ENCODE results near the gene CHD3. TPM values are rescaled to one million over a fixed set of nuclear protein-coding genes. Genes with fewer than 3 reads are reported as not detected.

CHD3 gene
- total RNA-seq, 1 donor from 2014 or later = 13.7 TPM

DNA sequence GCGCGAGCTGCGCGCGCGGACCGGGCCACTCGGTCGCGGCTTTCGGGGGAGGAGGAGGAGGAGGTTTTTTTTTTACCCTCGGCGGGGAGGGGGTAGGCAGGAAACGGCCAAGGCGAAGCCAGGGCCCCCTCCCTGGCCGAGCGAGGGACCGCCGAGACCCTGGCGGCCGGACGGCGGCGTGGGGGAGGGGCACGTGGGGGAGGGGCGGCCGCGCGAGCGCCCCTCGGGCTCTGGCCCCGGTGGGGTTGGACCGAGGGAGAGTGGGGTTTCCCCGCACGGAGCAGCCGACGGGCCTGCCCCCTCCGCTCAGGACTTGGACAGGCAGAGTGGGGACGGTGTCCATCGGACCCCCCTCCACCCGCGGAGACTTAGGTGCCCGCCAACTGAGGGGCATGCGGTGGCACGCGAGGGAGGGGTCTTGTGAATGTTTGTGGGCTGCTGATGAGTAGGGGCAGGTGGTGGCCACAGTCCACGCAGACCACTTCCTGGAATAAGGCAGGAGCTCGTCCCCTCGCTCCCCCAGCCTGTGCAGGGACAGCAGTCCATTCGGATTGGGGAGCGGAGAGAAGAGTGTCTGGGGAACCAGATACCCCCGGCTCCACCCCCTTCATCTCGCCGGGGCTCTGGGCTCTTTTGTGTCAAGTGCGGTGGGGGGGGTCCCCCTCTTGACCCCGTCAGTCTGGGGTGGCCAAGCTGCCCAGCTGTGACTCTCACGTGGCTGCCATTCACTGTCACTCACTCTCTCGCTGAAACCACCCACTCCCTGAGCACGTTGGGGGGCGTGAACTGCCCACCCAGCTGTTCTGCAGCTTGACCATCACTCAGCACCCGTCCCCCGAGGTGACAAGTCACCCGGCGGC is 3.0 kb upstream of the CHD3 start:
- ATAC-seq (ENCODE audit: poor library complexity) (no peak), DNase-seq (peak; percentile 61)
- intact Hi-C loops (cut with DNase I) = no loop called here

DNA sequence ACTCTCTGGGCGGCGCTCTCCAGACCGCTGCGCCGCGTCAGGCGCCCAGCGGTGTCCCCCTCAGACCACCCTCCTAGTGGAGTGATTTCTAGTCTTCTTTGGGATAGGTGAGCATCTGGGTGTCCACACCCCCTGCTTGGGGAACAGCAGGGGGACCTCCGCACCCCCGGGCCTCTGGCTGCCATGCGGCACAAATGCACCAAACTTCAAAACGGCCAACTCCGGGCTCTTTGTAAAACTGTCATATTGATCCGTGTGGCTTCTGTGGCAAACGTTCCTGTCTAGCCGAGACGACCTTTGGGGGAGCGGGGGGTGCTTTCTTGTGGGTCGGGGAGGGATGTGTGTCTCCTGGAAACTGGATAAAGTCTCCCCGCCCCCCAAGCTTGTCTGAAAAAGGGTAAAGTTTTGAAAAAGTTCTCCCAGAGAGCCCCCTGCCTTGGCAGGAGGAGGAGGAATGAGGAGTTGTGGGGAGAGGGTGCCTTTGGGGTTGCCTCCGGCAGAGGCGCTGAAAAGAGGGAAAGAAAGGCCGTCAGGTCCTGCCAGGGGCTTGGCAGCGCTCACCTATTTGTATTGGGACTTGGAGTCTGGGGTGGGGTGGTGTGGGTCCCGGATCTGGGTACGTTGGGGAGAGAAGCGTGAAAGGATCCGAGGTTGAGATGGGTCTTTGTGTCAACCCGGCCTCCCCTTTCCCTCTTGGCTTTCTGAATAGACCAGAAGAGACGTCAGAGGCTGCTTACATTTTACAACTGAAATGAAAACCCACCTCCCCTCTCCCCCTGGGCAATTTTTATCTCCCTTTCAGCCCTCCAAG is 2.2 kb upstream of the CHD3 start:
- DNase-seq (no peak), ATAC-seq (ENCODE audit: poor library complexity) (no peak)
- intact Hi-C loops (cut with DNase I) = no loop called here

- ATAC-seq (ENCODE audit: poor library complexity) = no peak
- intact Hi-C loops (cut with DNase I) = no loop called here
- no peak for DNase-seq
Observed at GRCh38 chr17:7887038-7887481, 1.5 kb upstream of the CHD3 start.

DNA sequence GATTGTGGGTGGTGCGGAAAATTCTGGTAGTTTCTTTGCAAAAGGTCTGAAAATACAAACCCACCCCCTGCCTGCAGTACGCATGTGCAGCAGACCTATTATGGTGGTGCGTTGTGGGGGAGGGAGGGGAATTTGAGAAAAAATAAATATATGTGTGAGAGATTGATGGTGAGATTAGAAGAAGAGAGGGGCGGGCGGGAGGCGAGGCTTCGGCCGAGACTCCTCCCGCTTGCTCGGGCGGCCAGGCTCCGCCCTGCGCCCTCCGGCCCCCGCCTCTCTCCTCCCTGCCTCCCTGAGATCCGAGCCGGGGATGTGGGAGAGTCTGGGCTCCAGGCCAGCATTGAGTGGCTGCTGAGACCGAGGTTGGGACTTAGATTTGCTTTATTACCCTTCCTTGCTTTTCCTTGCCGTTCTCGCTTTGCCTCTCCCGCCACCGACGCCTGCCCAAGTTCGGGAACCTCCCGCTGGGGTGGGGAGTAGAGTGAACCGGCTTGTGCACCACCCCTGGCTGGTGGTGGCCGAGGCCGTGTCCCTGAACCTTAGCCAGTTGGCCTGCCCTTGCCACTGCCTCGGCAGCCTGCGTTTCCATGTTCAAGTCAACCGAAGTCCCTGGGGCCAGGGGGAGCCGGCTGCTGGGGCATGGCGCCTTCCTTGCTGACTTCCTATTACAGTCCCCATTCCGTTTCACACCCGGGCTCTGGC is 956 bp upstream of the CHD3 start:
- DNase-seq = peak; percentile 95
- ATAC-seq (ENCODE audit: poor library complexity) = peak; percentile 86
- intact Hi-C loops (cut with DNase I) = no loop called here

DNA sequence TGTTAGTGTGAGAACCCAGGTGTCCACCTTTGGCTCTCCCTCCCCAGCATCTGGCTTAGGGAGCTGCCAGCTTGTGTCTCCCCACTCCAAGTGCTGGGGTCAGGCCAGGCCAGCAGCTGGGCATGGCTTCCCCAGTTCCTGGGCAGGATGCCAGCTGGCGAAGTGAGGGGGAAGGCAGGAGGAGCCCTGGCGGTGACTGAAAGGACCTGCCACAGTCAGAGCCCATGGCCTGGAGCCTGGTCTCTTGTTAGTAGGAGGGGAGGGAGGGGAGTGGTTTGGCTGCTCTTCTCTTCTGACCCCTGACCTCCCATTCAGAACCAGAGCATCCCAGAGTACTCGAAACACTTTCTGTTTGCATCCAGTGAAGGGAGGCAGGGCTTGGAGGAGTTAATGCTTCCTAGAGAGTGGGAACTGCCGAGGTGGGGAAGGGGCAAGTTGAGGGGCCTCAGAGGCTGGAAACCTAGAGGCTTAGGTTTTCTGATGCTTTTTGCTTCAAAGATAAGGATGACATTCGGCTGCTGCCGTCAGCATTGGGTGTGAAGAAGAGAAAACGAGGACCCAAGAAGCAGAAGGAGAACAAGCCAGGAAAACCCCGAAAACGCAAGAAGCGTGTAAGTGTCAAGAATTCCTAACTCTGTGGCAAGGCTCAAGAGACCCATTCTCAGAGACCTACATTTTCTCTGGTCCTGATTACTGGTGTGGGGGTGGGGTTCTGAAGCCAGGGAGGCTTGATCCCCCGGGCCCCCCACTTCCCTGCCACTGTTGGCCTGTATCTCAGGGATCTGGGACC is 772 bp downstream of the CHD3 start:
- DNase-seq (peak; percentile 99), ATAC-seq (ENCODE audit: poor library complexity) (peak; percentile 87)
- intact Hi-C loops (cut with DNase I) = no loop called here

- no peak for DNase-seq
- intact Hi-C loops (cut with DNase I) = loop anchor here (10.0 kb wide), 1 partner anchor 69 kb away; no protein-coding TSS in a partner anchor
Observed at GRCh38 chr17:7893187-7893880, 4.7 kb downstream of the CHD3 start.

GRCh38 chr17:7894226-7894625 is 5.6 kb downstream of the CHD3 start:
- intact Hi-C loops (cut with DNase I) = loop anchor here (10.0 kb wide), 1 partner anchor 69 kb away; no protein-coding TSS in a partner anchor
- DNase-seq = no peak

More at GRCh38 chr17:7893187-7893880, 4.7 kb downstream of the CHD3 start:
- ATAC-seq (ENCODE audit: poor library complexity) = no peak

GRCh38 chr17:7894866-7895265 is 6.3 kb downstream of the CHD3 start:
- ATAC-seq (ENCODE audit: poor library complexity) (no peak), DNase-seq (no peak)
- intact Hi-C loops (cut with DNase I) = loop anchor here (5.0 to 10.0 kb wide), 2 partner anchors 33 to 70 kb away; no protein-coding TSS in a partner anchor

More at GRCh38 chr17:7894226-7894625, 5.6 kb downstream of the CHD3 start:
- ATAC-seq (ENCODE audit: poor library complexity) = no peak

DNA sequence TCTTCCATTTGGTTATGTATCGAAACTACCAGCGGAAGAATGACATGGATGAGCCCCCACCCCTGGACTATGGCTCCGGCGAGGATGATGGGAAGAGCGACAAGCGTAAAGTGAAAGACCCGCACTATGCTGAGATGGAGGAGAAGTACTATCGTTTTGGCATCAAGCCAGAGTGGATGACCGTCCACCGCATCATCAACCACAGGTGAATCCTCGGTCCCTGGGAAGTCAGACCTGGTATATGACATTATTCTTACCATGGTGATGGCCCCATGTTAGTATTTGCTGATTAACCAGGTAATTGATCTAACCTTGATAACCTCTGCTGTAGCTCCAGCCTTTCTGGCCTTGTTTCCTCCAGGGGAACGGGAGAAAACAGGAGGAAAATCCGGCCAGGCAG is 8.5 kb downstream of the CHD3 start:
- ATAC-seq (ENCODE audit: poor library complexity) (no peak), DNase-seq (no peak)
- intact Hi-C loops (cut with DNase I) = loop anchor here (5.0 to 10.0 kb wide), 2 partner anchors 35 to 72 kb away; no protein-coding TSS in a partner anchor

GRCh38 chr17:7897773-7898172 is 9.2 kb downstream of the CHD3 start:
- peak; percentile 81 for ATAC-seq (ENCODE audit: poor library complexity)
- no peak for DNase-seq
- intact Hi-C loops (cut with DNase I) = loop anchor here (5.0 to 10.0 kb wide), 2 partner anchors 35 to 73 kb away; no protein-coding TSS in a partner anchor

DNA sequence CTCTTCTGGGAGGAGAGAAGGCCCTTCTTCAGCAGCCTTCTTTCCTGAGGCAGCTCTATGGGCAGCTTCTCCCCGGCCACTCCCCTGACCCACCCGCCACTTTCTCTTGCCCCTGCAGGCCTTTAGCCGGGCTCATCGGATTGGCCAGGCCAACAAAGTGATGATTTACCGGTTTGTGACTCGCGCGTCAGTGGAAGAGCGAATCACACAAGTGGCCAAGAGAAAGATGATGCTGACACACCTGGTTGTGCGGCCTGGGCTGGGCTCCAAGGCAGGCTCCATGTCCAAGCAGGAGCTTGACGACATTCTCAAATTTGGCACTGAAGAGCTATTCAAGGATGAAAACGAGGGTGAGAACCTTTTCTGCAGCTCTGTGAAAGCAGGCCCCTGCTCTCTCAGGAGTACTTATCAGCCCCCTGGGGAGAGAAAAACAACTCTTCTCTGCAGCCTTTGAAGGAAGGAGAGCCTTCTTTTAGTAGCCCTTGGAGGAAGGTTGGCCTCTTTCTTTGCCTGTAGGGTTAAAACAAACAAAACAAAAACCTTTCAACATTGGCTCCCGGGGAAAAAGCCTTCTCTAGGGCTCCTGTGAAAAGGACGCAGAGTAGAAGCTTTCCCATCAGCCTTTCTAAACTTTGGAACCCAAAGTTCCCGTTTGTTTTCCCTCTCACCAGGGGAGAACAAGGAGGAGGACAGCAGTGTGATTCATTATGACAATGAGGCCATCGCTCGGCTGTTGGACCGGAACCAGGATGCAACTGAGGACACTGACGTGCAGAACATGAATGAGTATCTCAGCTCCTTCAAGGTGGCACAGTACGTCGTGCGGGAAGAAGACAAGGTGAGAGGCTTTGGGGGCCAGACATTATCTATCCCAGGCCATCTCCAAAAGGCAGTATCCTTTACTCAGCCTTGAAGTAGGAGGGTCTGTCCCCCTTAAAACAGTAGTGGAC is 14.8 kb downstream of the CHD3 start:
- DNase-seq = no peak
- no peak for ATAC-seq (ENCODE audit: poor library complexity)
- intact Hi-C loops (cut with DNase I) = no loop called here

- intact Hi-C loops (cut with DNase I) = no loop called here
- ATAC-seq (ENCODE audit: poor library complexity) (no peak), DNase-seq (no peak)
Observed at GRCh38 chr17:7909089-7909488, 20.5 kb downstream of the CHD3 start.

GRCh38 chr17:7910281-7910680 is 21.7 kb downstream of the CHD3 start:
- ATAC-seq (ENCODE audit: poor library complexity) (no peak), DNase-seq (no peak)
- intact Hi-C loops (cut with DNase I) = loop anchor here (5.0 kb wide), 1 partner anchor 132 kb away; no protein-coding TSS in a partner anchor

- DNase-seq (no peak), ATAC-seq (ENCODE audit: poor library complexity) (no peak)
- intact Hi-C loops (cut with DNase I) = loop anchor here (5.0 kb wide), 1 partner anchor 132 kb away; no protein-coding TSS in a partner anchor
Observed at GRCh38 chr17:7910711-7911110, 22.1 kb downstream of the CHD3 start.

DNA sequence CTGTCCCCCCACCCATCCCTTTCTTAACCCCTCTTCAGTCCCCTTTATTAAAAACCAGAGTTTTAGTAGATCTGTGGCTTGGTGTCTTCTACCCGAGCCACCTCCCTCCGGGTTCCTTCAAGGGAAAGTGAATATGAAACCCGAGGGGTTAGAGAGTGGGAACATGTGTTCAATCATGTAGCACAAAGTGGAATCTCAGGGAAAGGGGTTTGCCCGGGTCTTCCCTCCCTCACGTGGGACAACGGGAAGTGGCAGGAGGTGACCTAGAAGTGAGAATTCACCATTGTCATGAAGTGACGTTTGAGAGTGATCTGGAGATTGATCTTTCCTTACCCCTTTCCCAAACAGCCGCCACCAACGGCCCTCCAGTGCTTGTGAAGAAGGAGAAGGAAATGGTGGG is 22.5 kb downstream of the CHD3 start:
- no peak for DNase-seq
- no peak for ATAC-seq (ENCODE audit: poor library complexity)
- intact Hi-C loops (cut with DNase I) = loop anchor here (5.0 kb wide), 1 partner anchor 131 kb away; no protein-coding TSS in a partner anchor

DNA sequence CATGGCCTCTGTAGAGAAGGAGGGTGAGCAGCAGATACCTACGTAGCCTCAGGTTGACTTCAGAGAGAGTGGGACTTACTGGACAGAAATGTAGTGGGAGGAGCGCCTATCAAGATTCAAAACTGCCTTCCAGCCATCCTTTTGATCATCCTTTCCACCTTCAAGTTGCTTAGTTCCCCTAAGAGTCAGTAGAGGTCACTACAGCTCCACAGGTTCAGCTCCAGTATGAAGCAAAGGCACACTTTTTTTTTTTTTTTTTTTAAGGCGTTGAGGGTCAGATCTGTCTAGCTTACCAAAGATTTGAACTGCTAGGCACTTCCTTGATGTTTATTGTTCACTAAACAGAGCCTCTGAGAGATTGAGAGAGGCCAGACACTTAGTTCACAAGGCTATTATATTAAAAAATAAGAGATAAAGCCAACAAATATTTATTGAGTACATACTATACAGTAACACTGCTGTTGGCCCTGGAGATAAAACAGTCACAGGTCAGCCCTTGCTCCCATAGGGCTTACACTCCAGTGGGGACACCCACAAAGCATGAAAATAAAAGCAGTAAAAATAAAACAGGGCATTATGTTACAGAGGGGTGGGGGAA is 24.4 kb downstream of the CHD3 start:
- peak; percentile 29 for ATAC-seq (ENCODE audit: poor library complexity)
- intact Hi-C loops (cut with DNase I) = loop anchor here (5.0 kb wide), 1 partner anchor 129 kb away; no protein-coding TSS in a partner anchor
- no peak for DNase-seq

All from Right ventricle myocardium superior (tissue), 1 donor.